ENCODE data around the gene CHD1L. TPM values are rescaled to one million over a fixed set of nuclear protein-coding genes. Genes with fewer than 3 reads are reported as not detected.
"Not testable (repeated sequence)": the region's sequence is repeated elsewhere in the genome, so short reads cannot be mapped to it uniquely, and the experiment has no call there.

The CHD1L gene
- total and polyA plus RNA-seq, 2 experiments from 2014 or later: 39.3 to 40.5 TPM

- no peak for TF ChIP-seq EZH2 (IDR thresholded peaks at IDR 0.05; ENCODE audit: insufficient read depth, poor library complexity, severe bottlenecking)
- peaks cover 9% of the 10 kb centered on the region for H3K79me2 ChIP-seq (ENCODE audit: insufficient read depth)
- no peaks in the 10 kb centered on the region for H3K36me3 ChIP-seq (ENCODE audit: low read depth)
- H3K27ac ChIP-seq: no peak overlapping the region
- peaks cover 8% of the 10 kb centered on the region; the same call in 1 of the 2 replicates for H3F3A ChIP-seq (ENCODE audit: insufficient read depth)
- DNase-seq: no peak
- no peak overlapping the region for H3K4me3 ChIP-seq
- no peaks in the 10 kb centered on the region for H4K20me1 ChIP-seq (ENCODE audit: insufficient read depth)
- no peaks in the 10 kb centered on the region for H3K27me3 ChIP-seq (replicated peaks; ENCODE audit: insufficient read depth)
- no peaks in the 10 kb centered on the region for H3K9me3 ChIP-seq (ENCODE audit: low read depth)
- no peaks in the 10 kb centered on the region for H3K9me2 ChIP-seq (ENCODE audit: insufficient read depth)
- no peak overlapping the region for H3K4me2 ChIP-seq (ENCODE audit: unreplicated experiment)
- in situ Hi-C loops (cut with MboI): no loop called here
- H3K4me1 ChIP-seq (ENCODE audit: insufficient read depth): peaks cover 4% of the 10 kb centered on the region
- H2AFZ ChIP-seq: no peak overlapping the region
- 79 to 87% methylated on average over 11 of the region's 11 CpGs for WGBS, 2 experiments (ENCODE audit: low coverage in 1 of 2, low lambda C conversion rate in 2 of 2, missing lambda C conversion rate in 2 of 2)
- no peak overlapping the region for H3K9ac ChIP-seq
Measured at GRCh38 chr1:147238925-147239820, 3.3 kb upstream of the CHD1L start.

DNA sequence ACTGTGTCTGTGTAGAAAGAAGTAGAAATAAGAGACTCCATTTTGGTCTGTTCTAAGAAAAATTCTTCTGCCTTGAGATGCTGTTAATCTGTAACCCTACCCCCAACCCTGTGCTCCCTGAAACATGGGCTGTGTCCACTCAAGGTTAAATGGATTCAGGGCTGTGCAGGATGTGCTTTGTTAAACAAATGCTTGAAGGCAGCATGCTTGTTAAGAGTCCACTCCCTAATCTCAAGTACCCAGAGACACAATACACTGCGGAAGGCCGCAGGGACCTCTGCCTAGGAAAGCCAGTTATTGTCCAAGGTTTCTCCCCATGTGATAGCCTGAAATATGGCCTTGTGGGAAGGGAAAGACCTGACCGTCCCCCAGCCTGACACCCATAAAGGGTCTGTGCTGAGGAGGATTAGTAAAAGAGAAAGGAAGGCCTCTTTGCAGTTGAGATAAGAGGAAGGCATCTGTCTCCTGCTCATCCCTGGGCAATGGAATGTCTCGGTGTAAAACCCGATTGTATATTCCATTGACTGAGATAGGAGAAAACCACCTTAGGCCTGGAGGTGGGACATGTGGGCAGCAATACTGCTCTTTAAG is 2.3 kb upstream of the CHD1L start:
- Histone ChIP-seq H3K4me1 (ENCODE audit: insufficient read depth) (peaks cover 12% of the 10 kb centered on the region), H3K79me2 (ENCODE audit: insufficient read depth) (peaks cover 20% of the 10 kb centered on the region), H3F3A (ENCODE audit: insufficient read depth) (peaks cover 12% of the 10 kb centered on the region; the same call in 1 of the 2 replicates)
- H3K9ac ChIP-seq; DNase-seq; H3K4me2 ChIP-seq (ENCODE audit: unreplicated experiment); H3K27me3 ChIP-seq (replicated peaks; ENCODE audit: insufficient read depth); H3K9me3 ChIP-seq (ENCODE audit: low read depth); H2AFZ ChIP-seq; H4K20me1 ChIP-seq (ENCODE audit: insufficient read depth); H3K36me3 ChIP-seq (ENCODE audit: low read depth); in situ Hi-C loops (cut with MboI); H3K27ac ChIP-seq; H3K4me3 ChIP-seq; H3K9me2 ChIP-seq (ENCODE audit: insufficient read depth): not testable (repeated sequence)
- WGBS, 2 experiments (ENCODE audit: low coverage in 1 of 2, low lambda C conversion rate in 2 of 2, missing lambda C conversion rate in 2 of 2): 91 to 93% methylated on average over 5 of the region's 5 CpGs

DNA sequence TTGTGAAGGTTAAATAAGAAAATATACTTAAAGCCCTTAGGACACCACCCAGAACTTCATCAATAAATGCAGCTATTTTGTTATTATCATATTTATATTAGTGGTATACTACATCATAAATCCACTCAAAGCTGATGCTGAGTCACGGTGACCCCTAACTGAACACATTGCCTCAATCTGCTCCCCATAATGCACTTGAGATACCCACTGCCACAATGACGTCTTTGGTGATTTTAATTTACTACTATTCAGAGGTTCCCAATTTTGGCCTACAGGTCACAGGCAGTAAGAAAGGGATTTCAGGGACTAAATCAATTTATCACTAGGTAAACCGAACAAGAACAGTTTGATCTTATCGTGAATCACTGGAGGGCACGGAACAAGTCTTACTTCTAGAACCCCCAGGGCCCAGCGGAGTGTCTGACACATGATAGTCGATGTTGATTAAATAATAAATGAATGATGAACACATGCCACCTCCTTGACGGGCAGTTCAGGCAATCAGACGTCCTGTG is 493 bp upstream of the CHD1L start:
- peaks cover 12% of the 10 kb centered on the region for H3K4me1 ChIP-seq (ENCODE audit: insufficient read depth)
- TF ChIP-seq EZH2phosphoT487 (IDR thresholded peaks at IDR 0.05; ENCODE audit: insufficient read depth, low read depth): no peak
- no peak for TF ChIP-seq EZH2 (IDR thresholded peaks at IDR 0.05; ENCODE audit: insufficient read depth, poor library complexity, severe bottlenecking)
- H3K4me2 ChIP-seq (ENCODE audit: unreplicated experiment): peak overlapping the region; percentile 93
- no peaks in the 10 kb centered on the region for H3K9me3 ChIP-seq (ENCODE audit: low read depth)
- H4K20me1 ChIP-seq (ENCODE audit: insufficient read depth): no peaks in the 10 kb centered on the region
- peak overlapping the region; percentile 99 for H3K4me3 ChIP-seq
- H3K27ac ChIP-seq: peak overlapping the region; percentile 89
- H3K79me2 ChIP-seq (ENCODE audit: insufficient read depth): peaks cover 37% of the 10 kb centered on the region
- H3F3A ChIP-seq (ENCODE audit: insufficient read depth): peaks cover 12% of the 10 kb centered on the region; the same call in 1 of the 2 replicates
- no peaks in the 10 kb centered on the region for H3K27me3 ChIP-seq (replicated peaks; ENCODE audit: insufficient read depth)
- in situ Hi-C loops (cut with MboI): no loop called here
- peak overlapping the region; percentile 96 for H2AFZ ChIP-seq
- H3K9ac ChIP-seq: peak overlapping the region; percentile 97
- no peaks in the 10 kb centered on the region for H3K9me2 ChIP-seq (ENCODE audit: insufficient read depth)
- 33% methylated on average over 9 of the region's 9 CpGs for WGBS, 2 experiments (ENCODE audit: low coverage in 1 of 2, low lambda C conversion rate in 2 of 2, missing lambda C conversion rate in 2 of 2)
- no peak for DNase-seq
- no peaks in the 10 kb centered on the region for H3K36me3 ChIP-seq (ENCODE audit: low read depth)

- no peaks in the 10 kb centered on the region for H3K9me2 ChIP-seq (ENCODE audit: insufficient read depth)
- peak overlapping the region; percentile 100 for H3K4me2 ChIP-seq (ENCODE audit: unreplicated experiment)
- H3K79me2 ChIP-seq (ENCODE audit: insufficient read depth): peaks cover 50% of the 10 kb centered on the region
- WGBS, 2 experiments (ENCODE audit: low coverage in 1 of 2, low lambda C conversion rate in 2 of 2, missing lambda C conversion rate in 2 of 2): 1% methylated on average over 30 of the region's 30 CpGs
- peak overlapping the region; percentile 89 for H3K27ac ChIP-seq
- H3F3A ChIP-seq (ENCODE audit: insufficient read depth): peaks cover 12% of the 10 kb centered on the region; the same call in 1 of the 2 replicates
- peak; percentile 82 for DNase-seq
- H3K4me3 ChIP-seq: peak overlapping the region; percentile 99
- peaks cover 12% of the 10 kb centered on the region for H3K4me1 ChIP-seq (ENCODE audit: insufficient read depth)
- TF ChIP-seq EZH2phosphoT487 (IDR thresholded peaks at IDR 0.05; ENCODE audit: insufficient read depth, low read depth): no peak
- TF ChIP-seq EZH2 (IDR thresholded peaks at IDR 0.05; ENCODE audit: insufficient read depth, poor library complexity, severe bottlenecking): no peak
- peak overlapping the region; percentile 97 for H3K9ac ChIP-seq
- H3K27me3 ChIP-seq (replicated peaks; ENCODE audit: insufficient read depth): no peaks in the 10 kb centered on the region
- no peaks in the 10 kb centered on the region for H3K9me3 ChIP-seq (ENCODE audit: low read depth)
- no peaks in the 10 kb centered on the region for H3K36me3 ChIP-seq (ENCODE audit: low read depth)
- peak overlapping the region; percentile 96 for H2AFZ ChIP-seq
- H4K20me1 ChIP-seq (ENCODE audit: insufficient read depth): no peaks in the 10 kb centered on the region
- in situ Hi-C loops (cut with MboI): no loop called here
Measured at GRCh38 chr1:147243228-147243685, 773 bp downstream of the CHD1L start.
